Heart left ventricle (tissue), 16 donors: ENCODE data around the gene LIAS. TPM values are rescaled to one million over a fixed set of nuclear protein-coding genes. Genes with fewer than 3 reads are reported as not detected.

Experiments used
- ATAC-seq, 4 donors: fragments of 200-7000 bp; cut with Tn5 transposase; one replicate each; pipeline ENCODE4 v1.9.1; 2020 to 2022; ENCODE audit warnings: moderate library complexity in 4 of 4, mild to moderate bottlenecking in 3 of 4, moderate number of reproducible peaks in 1 of 4
- DNase-seq, 5 donors: peaks; one replicate each; pipeline ENCODE4 v3.0.0-alpha.2; 2020
- H3K27ac ChIP-seq, 12 donors: fragments of 200-600 bp; sonication (generic) in 4 of 12; one replicate each; pipeline versions ENCODE4 v1.5.0 to v1.8.0; 2016 to 2022; ENCODE audit warnings: mild to moderate bottlenecking in 2 of 12
- H3K27me3 ChIP-seq, 9 donors: fragments of 200-600 bp; sonication (generic) in 2 of 9; one replicate each; pipeline versions ENCODE4 v1.5.1 to v1.8.0; 2016 to 2022; ENCODE audit warnings: mild to moderate bottlenecking in 3 of 9
- H3K36me3 ChIP-seq, 9 donors: fragments of 200-600 bp; sonication (generic) in 2 of 9; one replicate each; pipeline versions ENCODE4 v1.5.0 to v1.8.0; 2018 to 2022; ENCODE audit warnings: mild to moderate bottlenecking in 2 of 9
- H3K4me1 ChIP-seq, 12 donors: fragments of 200-600 bp; sonication (generic) in 4 of 12; one replicate each; pipeline versions ENCODE4 v1.5.0 to v1.8.0; 2016 to 2022; ENCODE audit warnings: mild to moderate bottlenecking in 3 of 12
- H3K4me3 ChIP-seq, 12 donors: fragments of 200-600 bp; sonication (generic) in 4 of 12; one replicate each; pipeline versions ENCODE4 v1.5.0 to v1.8.0; 2017 to 2022; ENCODE audit warnings: mild to moderate bottlenecking in 9 of 12, moderate library complexity in 4 of 12
- H3K9me3 ChIP-seq, 12 donors: fragments of 200-600 bp; sonication (generic) in 4 of 12; one replicate each; pipeline versions ENCODE4 v1.5.0 to v1.8.0; 2016 to 2022; ENCODE audit warnings: mild to moderate bottlenecking in 1 of 12
- CTCF ChIP-seq, 12 donors: fragments of 200-600 bp; sonication (generic) in 4 of 12; IDR thresholded peaks; one replicate each; pipeline versions ENCODE4 v1.5.0 to v1.8.0; 2018 to 2022; ENCODE audit warnings: antibody characterized with exemption in 12 of 12, mild to moderate bottlenecking in 5 of 12
- POLR2A ChIP-seq, 2 donors: fragments of 450-650 bp; IDR thresholded peaks; one replicate each; pipeline ENCODE4 v1.6.1; 2017; ENCODE audit warnings: antibody characterized with exemption in 2 of 2, mild to moderate bottlenecking in 2 of 2, moderate library complexity in 2 of 2
- WGBS, 4 donors: extraction: QIAGEN DNeasy Blood & Tissue Kit in 2 of 4; methylation state at CpG; one replicate each; pipeline versions ENCODE4 v1.1.5 to v1.1.7; 2013 to 2018; 5-methylcytosine and 5-hydroxymethylcytosine counted together
- intact Hi-C, 10 donors: fragments of 100-400 bp; cut with DNase I; formaldehyde crosslinking; loops; one replicate each; pipeline versions ENCODE4 v1.11.1 to v1.14.2; 2022
- polyA plus RNA-seq, 2 donors: library from polyadenylated mRNA; stranded (reverse); fragments of 200-250 nt; gene quantifications; one replicate each; pipeline ENCODE4 v1.2.3, GENCODE V29; 2013
- total RNA-seq, 9 donors: library from RNA; depleted of rRNA in 2 of 9; stranded (reverse); fragments of >200 nt in 2 of 9; fragmentation: NEBNext Ultra II Directional in 3 of 9; extraction: Animal tissue kit (Norgen Biotek cat#: 25700) in 3 of 9; gene quantifications; one replicate each; pipeline versions ENCODE4 v1.1.0 to v1.2.4, GENCODE V29; 2016 to 2023
- donor health status: ischemic (EF 13 %, LVEDD 7.1; RV severe dilation, severe dysfunction).
- donor health status: healthy with polysubstance abuse.
- donor health status: DM: no; HTN: yes; CAD: no.
- donor health status: DM: no; HTN: no; CAD: no.
- donor health status: ischemic (EF 25% LVEDD 6.9; RV normal size, moderate dysfunction).
- donor health status: ischemic (EF 25% LVEDD 5.7; RV mildly dilated, moderate dysfunction).
- donor health status: healthy.
- donor health status: DM: yes; HTN: yes; CAD: no.
- donor health status: ischemic (EF 35%, LVEDD 5.7; RV mildly dilated, moderate dysfunction).
- donor health status: nonischemic (EF 11% LVEDD 7.7; RV severe dilation, severe dysfunction).
- donor health status: DM: yes; HTN: yes; CAD: no.
- donor health status: PGD.
- donor health status: ischemic (EF 29% LVEDD 5.4; RV normal size, mild dysfunction).
- donor health status: nonischemic (EF 23%, LVEDD 6.1; RV moderate dilation, normal function).

The LIAS gene
- total and polyA plus RNA-seq, 11 donors = 15.8 to 34.4 (median 20.2) TPM

DNA sequence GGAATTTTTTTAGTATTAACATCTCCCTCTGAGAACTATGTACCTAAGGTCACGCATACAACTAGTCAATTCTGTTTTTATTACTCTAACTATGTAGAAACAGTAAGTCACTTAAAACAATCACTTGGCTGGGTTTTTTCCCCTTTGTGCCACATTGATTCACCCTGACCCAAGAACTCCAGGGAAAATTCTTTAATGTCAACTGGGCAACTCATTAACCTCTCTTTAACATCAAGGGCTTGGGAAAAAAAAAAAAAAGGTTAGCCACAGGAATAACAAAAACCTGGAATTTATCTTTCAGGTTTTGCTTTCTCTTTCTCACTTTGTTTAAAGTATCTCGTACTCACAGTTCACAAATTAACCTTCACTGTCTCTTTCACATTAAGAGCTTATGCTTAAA, 8.2 kb upstream of the LIAS start:
- WGBS, 4 donors = 44 to 79% (median 64%) methylated on average over 2 of the region's 2 CpGs
- Histone ChIP-seq H3K27me3 (no peaks in the 10 kb centered on the region), H3K36me3 (peaks cover 0 to 74% (median 69%) of the 10 kb centered on the region in 9 donors), H3K27ac (no peak overlapping the region), H3K9me3 (no peaks in the 10 kb centered on the region), H3K4me1 (peaks cover 0 to 18% (median 5%) of the 10 kb centered on the region in 12 donors), H3K4me3 (no peak overlapping the region)
- ATAC-seq = no peak
- TF ChIP-seq POLR2A (IDR thresholded peaks at IDR 0.05) (no peak), CTCF (IDR thresholded peaks at IDR 0.05) (no peak)
- DNase-seq = no peak
- intact Hi-C loops = loop anchor here in 2 of 10 donors (10.0 kb wide), 2 partner anchors 74 to 86 kb away; partner anchors contain the start of genes RFC1 (in 1 of the 2) and UGDH (in 1 of the 2)

GRCh38 chr4:39451423-39452023, 7.3 kb upstream of the LIAS start:
- no peak for TF ChIP-seq CTCF (IDR thresholded peaks at IDR 0.05)
- TF ChIP-seq POLR2A (IDR thresholded peaks at IDR 0.05) = no peak
- no peak overlapping the region for H3K27ac ChIP-seq
- DNase-seq = no peak
- peaks cover under 1 to 83% (median 78%) of the 10 kb centered on the region in 9 donors for H3K36me3 ChIP-seq
- peaks cover 0 to 22% (median 10%) of the 10 kb centered on the region in 12 donors for H3K4me1 ChIP-seq
- WGBS, 4 donors = 91 to 94% (median 93%) methylated on average over 6 of the region's 6 CpGs
- H3K4me3 ChIP-seq = no peak overlapping the region
- no peaks in the 10 kb centered on the region for H3K9me3 ChIP-seq
- intact Hi-C loops = loop anchor here in 2 of 10 donors (10.0 kb wide), 2 partner anchors 73 to 87 kb away; partner anchors contain the start of genes RFC1 (in 1 of the 2) and UGDH (in 1 of the 2)
- no peaks in the 10 kb centered on the region for H3K27me3 ChIP-seq
- no peak for ATAC-seq

GRCh38 chr4:39452153-39452859, 6.5 kb upstream of the LIAS start:
- ATAC-seq (no peak), DNase-seq (no peak)
- no peaks in the 10 kb centered on the region for H3K9me3 ChIP-seq
- WGBS, 4 donors = 84 to 89% (median 85%) methylated on average over 6 of the region's 6 CpGs
- peaks cover 7 to 23% (median 15%) of the 10 kb centered on the region in 12 donors for H3K4me1 ChIP-seq
- no peaks in the 10 kb centered on the region for H3K27me3 ChIP-seq
- H3K4me3 ChIP-seq = no peak overlapping the region
- no peak overlapping the region for H3K27ac ChIP-seq
- H3K36me3 ChIP-seq = peaks cover 5 to 91% (median 86%) of the 10 kb centered on the region in 9 donors
- intact Hi-C loops = loop anchor here in 2 of 10 donors (10.0 kb wide), 2 partner anchors 72 to 88 kb away; partner anchors contain the start of genes RFC1 (in 1 of the 2) and UGDH (in 1 of the 2)
- no peak for TF ChIP-seq POLR2A (IDR thresholded peaks at IDR 0.05)
- TF ChIP-seq CTCF (IDR thresholded peaks at IDR 0.05) = no peak
